Measurements from ENCODE around the gene SCUBE2. TPM values are rescaled to one million over a fixed set of nuclear protein-coding genes. Genes with fewer than 3 reads are reported as not detected.

The SCUBE2 gene
- total and polyA plus RNA-seq, 12 donors, result 1.9 to 47.6 (median 4.1) TPM

GRCh38 chr11:9002920-9003572 is 88.4 kb downstream of the SCUBE2 start:
- intact Hi-C loops (cut with DNase I), result no loop called here
- no peak overlapping the region for H3K27ac ChIP-seq
- H3K9me3 ChIP-seq (replicated peaks in 1 of 3), result no peaks in the 10 kb centered on the region
- H3K36me3 ChIP-seq (replicated peaks in 1 of 2), result no peaks in the 10 kb centered on the region
- 20 to 26% (median 23%) methylated on average over 7 to 8 of the region's 8 CpGs for WGBS, 4 donors
- TF ChIP-seq, protein P1, sequence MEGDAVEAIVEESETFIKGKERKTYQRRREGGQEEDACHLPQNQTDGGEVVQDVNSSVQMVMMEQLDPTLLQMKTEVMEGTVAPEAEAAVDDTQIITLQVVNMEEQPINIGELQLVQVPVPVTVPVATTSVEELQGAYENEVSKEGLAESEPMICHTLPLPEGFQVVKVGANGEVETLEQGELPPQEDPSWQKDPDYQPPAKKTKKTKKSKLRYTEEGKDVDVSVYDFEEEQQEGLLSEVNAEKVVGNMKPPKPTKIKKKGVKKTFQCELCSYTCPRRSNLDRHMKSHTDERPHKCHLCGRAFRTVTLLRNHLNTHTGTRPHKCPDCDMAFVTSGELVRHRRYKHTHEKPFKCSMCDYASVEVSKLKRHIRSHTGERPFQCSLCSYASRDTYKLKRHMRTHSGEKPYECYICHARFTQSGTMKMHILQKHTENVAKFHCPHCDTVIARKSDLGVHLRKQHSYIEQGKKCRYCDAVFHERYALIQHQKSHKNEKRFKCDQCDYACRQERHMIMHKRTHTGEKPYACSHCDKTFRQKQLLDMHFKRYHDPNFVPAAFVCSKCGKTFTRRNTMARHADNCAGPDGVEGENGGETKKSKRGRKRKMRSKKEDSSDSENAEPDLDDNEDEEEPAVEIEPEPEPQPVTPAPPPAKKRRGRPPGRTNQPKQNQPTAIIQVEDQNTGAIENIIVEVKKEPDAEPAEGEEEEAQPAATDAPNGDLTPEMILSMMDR (IDR thresholded peaks at IDR 0.05), result no peak
- TF ChIP-seq POLR2A (IDR thresholded peaks at IDR 0.05), result no peak
- peak overlapping the region in 2 of 4 donors; percentile 25 to 47 for H3K4me3 ChIP-seq
- peak in 1 of 7 donors; percentile 56 for DNase-seq
- H3K4me1 ChIP-seq (replicated peaks in 1 of 2), result peaks cover 15 to 35% of the 10 kb centered on the region in 2 donors
- H3K27me3 ChIP-seq, result no peaks in the 10 kb centered on the region

- Histone ChIP-seq H3K4me3 (no peak overlapping the region), H3K4me1 (replicated peaks in 1 of 2) (peaks cover 15 to 35% of the 10 kb centered on the region in 2 donors), H3K27me3 (no peaks in the 10 kb centered on the region), H3K9me3 (replicated peaks in 1 of 3) (no peaks in the 10 kb centered on the region), H3K27ac (no peak overlapping the region), H3K36me3 (replicated peaks in 1 of 2) (no peaks in the 10 kb centered on the region)
- WGBS, 4 donors, result 63 to 71% (median 67%) methylated on average over 6 of the region's 6 CpGs
- intact Hi-C loops (cut with DNase I), result no loop called here
- TF ChIP-seq, protein P1 (IDR thresholded peaks at IDR 0.05), result no peak
- TF ChIP-seq POLR2A (IDR thresholded peaks at IDR 0.05), result no peak
- peak in 4 of 7 donors; percentile 30 to 61 (median 39) for DNase-seq
Observed at GRCh38 chr11:9001736-9002135, 89.7 kb downstream of the SCUBE2 start.

DNA sequence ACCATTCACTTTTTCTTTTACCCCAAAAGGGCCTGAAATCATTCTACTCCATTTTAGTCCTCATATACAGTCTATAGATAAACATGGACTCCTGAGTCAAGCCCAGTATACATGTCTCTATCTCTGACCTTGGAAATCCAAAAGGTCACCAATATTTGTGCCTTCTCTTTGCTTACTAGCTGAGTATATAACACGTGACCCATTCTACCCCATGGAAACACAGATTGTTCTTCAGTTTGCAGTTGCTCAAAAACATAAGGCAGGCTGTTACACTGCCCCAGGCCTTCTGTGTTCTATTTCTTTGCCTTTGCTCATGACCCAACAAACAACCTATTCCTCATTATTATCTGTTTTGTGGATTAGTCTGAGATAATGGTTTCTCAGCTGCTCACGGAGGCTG is 93.4 kb downstream of the SCUBE2 start:
- H3K36me3 ChIP-seq (replicated peaks in 1 of 2), result no peaks in the 10 kb centered on the region
- H3K4me1 ChIP-seq (replicated peaks in 1 of 2), result peaks cover under 1 to 16% of the 10 kb centered on the region in 2 donors
- no peak for TF ChIP-seq POLR2A (IDR thresholded peaks at IDR 0.05)
- TF ChIP-seq, protein P1 (IDR thresholded peaks at IDR 0.05), result no peak
- DNase-seq, result peak in 1 of 7 donors; percentile 70
- H3K9me3 ChIP-seq (replicated peaks in 1 of 3), result no peaks in the 10 kb centered on the region
- WGBS, 4 donors, result 77 to 89% (median 79%) methylated on average over 2 of the region's 2 CpGs
- H3K27ac ChIP-seq, result peak overlapping the region in 1 of 5 donors; percentile 40
- H3K4me3 ChIP-seq, result no peak overlapping the region
- intact Hi-C loops (cut with DNase I), result no loop called here
- H3K27me3 ChIP-seq, result no peaks in the 10 kb centered on the region

DNA sequence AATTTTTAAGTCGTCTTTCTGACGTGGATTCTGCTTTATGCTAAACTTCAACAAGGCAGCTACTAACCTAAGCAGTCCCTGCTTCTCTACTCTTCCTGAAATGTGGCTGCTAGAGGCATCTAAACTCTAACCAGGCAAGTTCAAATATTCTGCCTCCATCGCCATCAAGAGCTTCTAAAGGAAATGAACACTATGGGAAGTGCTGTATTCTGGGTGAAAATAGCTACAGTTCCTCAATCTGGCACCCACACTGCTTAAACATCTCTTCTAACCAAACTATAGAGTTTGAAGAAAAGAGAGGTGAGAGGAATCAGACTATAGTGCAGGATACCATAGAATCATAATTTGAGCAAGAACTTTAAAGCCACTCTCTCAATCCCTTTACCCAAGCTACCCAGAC is 93.9 kb downstream of the SCUBE2 start:
- Histone ChIP-seq H3K4me3 (no peak overlapping the region), H3K27me3 (no peaks in the 10 kb centered on the region), H3K36me3 (replicated peaks in 1 of 2) (no peaks in the 10 kb centered on the region), H3K4me1 (replicated peaks in 1 of 2) (peaks cover 0 to 11% of the 10 kb centered on the region in 2 donors), H3K27ac (peak overlapping the region in 1 of 5 donors; percentile 40), H3K9me3 (replicated peaks in 1 of 3) (no peaks in the 10 kb centered on the region)
- TF ChIP-seq, protein P1 (IDR thresholded peaks at IDR 0.05), result no peak
- TF ChIP-seq POLR2A (IDR thresholded peaks at IDR 0.05), result no peak
- intact Hi-C loops (cut with DNase I), result no loop called here
- WGBS, 4 donors, result 82 to 93% (median 89%) methylated on average over 3 of the region's 3 CpGs
- no peak for DNase-seq
